K562 (cell line): ENCODE data around the gene GNAI3. TPM values are rescaled to one million over a fixed set of nuclear protein-coding genes. Genes with fewer than 3 reads are reported as not detected.

Experiments
- ATAC-seq: fragments of 200-7000 bp; cut with Tn5 transposase; 3 replicates; pipeline ENCODE4 v1.9.1; 2020; ENCODE audit warnings: moderate library complexity
- BruUV-seq: library from RNA; stranded (reverse); fragments of 400-500 nt; replicated peaks from 2 replicates; lab custom pipeline; 2021; lab: Mats Ljungman, UMichigan
- CTCF ChIA-PET: fragments of 300-600 bp; formaldehyde crosslinking; extraction: SDS; loops from one replicate; lab custom pipeline; 2021; ENCODE audit warnings: low intra/inter-chr PET ratio; lab: Yijun Ruan, JAX
- POLR2A ChIA-PET: fragments of 300-600, 350-650 bp; sonication (Branson Sonifier 250); formaldehyde crosslinking; extraction: SDS; loops from one replicate; lab custom pipeline; 2021; ENCODE audit warnings: antibody characterized with exemption, inconsistent platforms; lab: Yijun Ruan, JAX
- DNase-seq, 4 experiments: peaks; one replicate each; pipeline versions ENCODE4 v3.0.0 to v3.0.0-alpha.2; 2011 to 2018; ENCODE audit warnings: low spot score in 3 of 4, mixed read lengths in 3 of 4; ENCODE audit errors: extremely low read depth in 1 of 4
- FAIRE-seq: peaks from 2 replicates; lab custom pipeline; 2011; peaks lifted over from hg19 to GRCh38; lab: Jason Lieb, UNC
- H2AFZ ChIP-seq: 2 replicates; pipeline ENCODE4 v1.6.0; 2011; ENCODE audit warnings: low read depth, low read length, control low read depth, inconsistent platforms
- H3K27ac ChIP-seq: fragments of 200-600 bp; 3 replicates; pipeline ENCODE4 v1.8.0; 2011; ENCODE audit warnings: low read depth, mild to moderate bottlenecking, control low read depth, inconsistent platforms, low read length, moderate library complexity, mixed read lengths; ENCODE audit errors: extremely low read depth
- H3K27me3 ChIP-seq, 2 experiments: fragments of 300-600 bp in 1 of 2; 2 replicates in 1 of 2; 3 replicates in 1 of 2; pipeline versions ENCODE4 v1.6.0 to v1.8.0; 2011; ENCODE audit warnings: inconsistent platforms in 2 of 2, low read length in 2 of 2, mild to moderate bottlenecking in 1 of 2, mixed read lengths in 1 of 2, moderate library complexity in 1 of 2; ENCODE audit not compliant: control insufficient read depth in 2 of 2, insufficient read depth in 2 of 2
- H3K36me3 ChIP-seq: fragments of 300-600 bp; 3 replicates; pipeline ENCODE4 v1.8.0; 2011; ENCODE audit warnings: mild to moderate bottlenecking, low read length, inconsistent platforms; ENCODE audit not compliant: control insufficient read depth, insufficient read depth
- H3K4me1 ChIP-seq, 2 experiments: fragments of 200-600 bp in 1 of 2; replicated peaks in 1 of 2; 2 replicates in 1 of 2; 3 replicates in 1 of 2; pipeline versions ENCODE4 v1.5.1 to v1.8.0; 2011; ENCODE audit warnings: inconsistent platforms in 2 of 2, low read length in 2 of 2, mild to moderate bottlenecking in 1 of 2, mixed read lengths in 1 of 2, moderate library complexity in 1 of 2; ENCODE audit not compliant: control insufficient read depth in 2 of 2, insufficient read depth in 2 of 2
- H3K4me2 ChIP-seq: 2 replicates; pipeline ENCODE4 v1.6.1; 2011; ENCODE audit warnings: low read length, control low read depth, inconsistent platforms, mixed read lengths; ENCODE audit not compliant: insufficient read depth
- H3K4me3 ChIP-seq: fragments of 200-600 bp; sonication (generic), shearing (Covaris generic); 2 replicates; pipeline ENCODE4 v1.5.1; 2016; ENCODE audit warnings: control low read depth, inconsistent platforms
- H3K79me2 ChIP-seq: fragments of 200-600 bp; 3 replicates; pipeline ENCODE4 v1.8.0; 2011; ENCODE audit warnings: low read length, inconsistent platforms; ENCODE audit not compliant: control insufficient read depth, insufficient read depth
- H3K9ac ChIP-seq, 2 experiments: 2 replicates each; pipeline versions ENCODE4 v1.6.0 to v1.6.1; 2011; ENCODE audit warnings: low read depth in 2 of 2, low read length in 2 of 2, control low read depth in 1 of 2, inconsistent platforms in 1 of 2, mild to moderate bottlenecking in 1 of 2, mixed read lengths in 1 of 2; ENCODE audit not compliant: insufficient read depth in 1 of 2
- H3K9me1 ChIP-seq: one replicate; pipeline ENCODE4 v1.6.0; 2011; ENCODE audit warnings: inconsistent platforms, mild to moderate bottlenecking, low read length, moderate library complexity; ENCODE audit not compliant: control insufficient read depth, insufficient read depth
- H3K9me3 ChIP-seq: replicated peaks from 2 replicates; pipeline ENCODE4 v1.5.1; 2011; ENCODE audit warnings: low read depth, low read length, inconsistent platforms; ENCODE audit not compliant: control insufficient read depth, insufficient read depth
- H4K20me1 ChIP-seq: replicated peaks from 2 replicates; pipeline ENCODE4 v1.6.1; 2011; ENCODE audit warnings: low read length, inconsistent platforms, mixed read lengths; ENCODE audit not compliant: control insufficient read depth, insufficient read depth
- ATF4 ChIP-seq: fragments of 450-650 bp; formaldehyde crosslinking; IDR thresholded peaks from 2 replicates; pipeline ENCODE4 v1.4.0; 2022; ENCODE audit warnings: mild to moderate bottlenecking, moderate library complexity
- CGGBP1 ChIP-seq: fragments of 250-450 bp; sonication (Bioruptor Pico); IDR thresholded peaks from 2 replicates; pipeline ENCODE4 v1.9.0; 2021; ENCODE audit warnings: mild to moderate bottlenecking
- CREB3L1 ChIP-seq: fragments of 450-650 bp; IDR thresholded peaks from 2 replicates; pipeline ENCODE4 v1.6.1; 2014; ENCODE audit warnings: low read depth, mild to moderate bottlenecking, moderate library complexity, borderline replicate concordance
- FOXP1 ChIP-seq: sonication (generic); formaldehyde crosslinking; IDR thresholded peaks from 2 replicates; pipeline ENCODE4 v1.8.0; 2022; ENCODE audit warnings: mild to moderate bottlenecking, missing genetic modification reagents
- HMG20A ChIP-seq: fragments of 450-650 bp; formaldehyde crosslinking; conservative IDR thresholded peaks from 2 replicates; pipeline ENCODE4 v1.4.0; 2020; ENCODE audit warnings: mild to moderate bottlenecking, mixed read lengths
- HMGN3 ChIP-seq: IDR thresholded peaks from 2 replicates; pipeline ENCODE4 v1.6.1; 2011; ENCODE audit warnings: borderline replicate concordance, low read depth, mild to moderate bottlenecking, mixed read lengths, low read length; ENCODE audit not compliant: insufficient read length; ENCODE audit errors: extremely low read depth
- KDM2B ChIP-seq: fragments of 250-450 bp; sonication (Bioruptor Pico); IDR thresholded peaks from 2 replicates; pipeline ENCODE4 v1.8.0; 2021; ENCODE audit warnings: mild to moderate bottlenecking, moderate library complexity
- PTRF ChIP-seq: fragments of 450-650 bp; IDR thresholded peaks from 2 replicates; pipeline ENCODE4 v1.6.1; 2016; ENCODE audit warnings: mild to moderate bottlenecking, missing genetic modification characterization, missing compliant biosample characterization
- PTTG1 ChIP-seq: fragments of 450-650 bp; IDR thresholded peaks from 2 replicates; pipeline ENCODE4 v1.6.1; 2016; ENCODE audit warnings: low read depth, mild to moderate bottlenecking, missing genetic modification characterization, missing compliant biosample characterization
- SFPQ ChIP-seq: fragments of 200-400 bp; formaldehyde crosslinking; IDR thresholded peaks from 2 replicates; pipeline ENCODE4 v1.6.1; 2017; ENCODE audit warnings: mild to moderate bottlenecking, low read depth, low read length, moderate library complexity
- SRSF1 ChIP-seq: fragments of 200-400 bp; formaldehyde crosslinking; IDR thresholded peaks from 2 replicates; pipeline ENCODE4 v1.6.1; 2017; ENCODE audit warnings: mild to moderate bottlenecking, low read depth, low read length, moderate library complexity
- TBL1XR1 ChIP-seq, 2 experiments: IDR thresholded peaks; 2 replicates each; pipeline ENCODE4 v1.6.1; 2012; ENCODE audit warnings: improper control_type of control experiment in 2 of 2, low read length in 2 of 2, mild to moderate bottlenecking in 1 of 2
- ZFP30 ChIP-seq: fragments of 250-450 bp; sonication (Bioruptor Pico); IDR thresholded peaks from 2 replicates; pipeline ENCODE4 v1.8.0; 2022; ENCODE audit warnings: moderate library complexity, mild to moderate bottlenecking, inconsistent platforms, borderline replicate concordance
- ZKSCAN8 ChIP-seq: fragments of 200-800 bp; sonication (Bioruptor generic); IDR thresholded peaks from 2 replicates; pipeline ENCODE4 v1.6.1; 2016; ENCODE audit warnings: missing genetic modification characterization, missing compliant biosample characterization
- ZNF121 ChIP-seq: sonication (generic); formaldehyde crosslinking; conservative IDR thresholded peaks from 2 replicates; pipeline ENCODE4 v1.8.0; 2022; ENCODE audit warnings: missing genetic modification reagents
- WGBS: fragments of 100-300 bp; shearing (Covaris generic); methylation state at CpG from one replicate; pipeline ENCODE4 v1.1.6; 2016; ENCODE audit warnings: low coverage, mixed read lengths; ENCODE audit not compliant: insufficient coverage; ENCODE audit errors: missing lambda C conversion rate; 5-methylcytosine and 5-hydroxymethylcytosine counted together
- in situ Hi-C: fragments of 300-500 bp; cut with MboI; formaldehyde crosslinking; loops from 4 replicates; pipeline ENCODE4 v1.15.0; 2018; ENCODE audit warnings: inconsistent platforms, mixed read lengths
- intact Hi-C: fragments of 100-400 bp; cut with micrococcal nuclease; formaldehyde crosslinking; loops from 2 replicates; pipeline ENCODE4 v1.14.2; 2022
- polyA plus RNA-seq, 8 experiments: library from polyadenylated mRNA; depleted of rRNA in 4 of 8; stranded (reverse) in 5 of 8; unstranded in 3 of 8; fragments of >200 nt; fragmentation: Nextera tagmentation in 2 of 8; fragmentation: Illumina TruSeq in 1 of 8; extraction: Ambion mirVana in 2 of 8; extraction: Trizol in 1 of 8; gene quantifications; 2 replicates each; pipeline versions ENCODE4 v1.2.1 to v1.2.3, GENCODE V29; 2011 to 2014; ENCODE audit warnings: inconsistent platforms in 1 of 8, missing spikeins in 1 of 8
- total RNA-seq, 7 experiments: library from RNA; depleted of rRNA in 6 of 7; stranded (reverse); fragments of >200 nt in 6 of 7; fragmentation: Illumina TruSeq in 2 of 7; extraction: Trizol in 2 of 7; gene quantifications; 2 replicates each; pipeline versions ENCODE4 v1.2.1 to v1.2.3, GENCODE V29; 2011 to 2021; ENCODE audit warnings: low replicate concordance in 1 of 7

Gene GNAI3
- total and polyA plus RNA-seq, 9 of the 15 experiments (the other 6 are each of a cell fraction or from before 2014, with no cell fraction given): 6.3 to 13.2 (median 8.9) TPM

- Histone ChIP-seq H2AFZ (peak within 1 kb of the TSS; percentile 99), H3K9me1 (no peaks in the 10 kb centered on the region), H3K79me2 (0 out of 3 replicates have a peak, but pooled peaks cover 2% of the 10 kb centered on the region), H3K9ac (peak within 1 kb of the TSS; percentile 83 to 94), H4K20me1 (no peaks in the 10 kb centered on the region), H3K27ac (peak within 1 kb of the TSS; percentile 80), H3K36me3 (peaks cover 14% of the 10 kb centered on the region; the same call in 1 of the 3 replicates), H3K4me2 (peak within 1 kb of the TSS; percentile 96), H3K4me3 (peak within 1 kb of the TSS; percentile 68), H3K4me1 (peaks cover 0 to 24% of the 10 kb centered on the region in 2 experiments; a peak in 3 of 5 replicates), H3K9me3 (no peaks in the 10 kb centered on the region), H3K27me3 (0 out of 5 replicates have a peak, but pooled peaks cover 0 to 2% of the 10 kb centered on the region in 2 experiments)
- FAIRE-seq (peak; percentile 90), ATAC-seq (peak; percentile 98), DNase-seq (peak; percentile 89 to 95 (median 92))
- intact Hi-C loops (no loop called here), in situ Hi-C loops (no loop called here)
- under 1% methylated on average over 48 of the region's 54 CpGs for WGBS
- TSS peak; percentile 89 for BruUV-seq
- ChIA-PET POLR2A (interaction anchor here (0.5 to 2.3 kb wide), 13 partner anchors 10 to 496 kb away, joined by 3 to 6 read pairs (median 3); partner anchors contain the start of genes GNAI3, GSTM2 and STRIP1), CTCF (no interaction called here)
- no peak for TF ChIP-seq ATF4 (CRISPR knock-in tag)
- TF ChIP-seq ZFP30 (CRISPR knock-in tag): no peak
- TF ChIP-seq ZNF121: peak; percentile 59
- TF ChIP-seq TBL1XR1 (IDR thresholded peaks at IDR 0.05; ENCODE audit: low read length in 2 of 2): 0 out of 4 replicates have a peak, but pooled peaks of 1 of the 2 experiments have one; percentile 40
- no peak for TF ChIP-seq SRSF1
- TF ChIP-seq PTTG1: no peak
- no peak for TF ChIP-seq ZKSCAN8 (CRISPR knock-in tag)
- TF ChIP-seq KDM2B (CRISPR knock-in tag): peak; percentile 43
- TF ChIP-seq CGGBP1 (CRISPR knock-in tag): no peak
- TF ChIP-seq SFPQ: no peak
- no peak for TF ChIP-seq HMG20A (CRISPR knock-in tag)
- TF ChIP-seq HMGN3: peak; percentile 23
- no peak for TF ChIP-seq FOXP1 (CRISPR knock-in tag)
- TF ChIP-seq PTRF (tag): no peak
- 0 out of 2 replicates have a peak, but pooled peaks have one; percentile 52 for TF ChIP-seq CREB3L1
These were observed 107.5 kb downstream of the GNAI3 start, which contains the start of gene GSTM4 for GRCh38 chr1:109655615-109656519. GSTM4 (plus strand) TSS chr1:109656099; CDS start chr1:109656390, 291 bp downstream.
